GM13976 (cell line): ENCODE data around the gene WDR38.
"Not testable (repeated sequence)": the region's sequence is repeated elsewhere in the genome, so short reads cannot be mapped to it uniquely, and the experiment has no call there.

ENCODE experiments used
- DNase-seq: peaks from one replicate; pipeline ENCODE4 v3.0.0; 2012; ENCODE audit warnings: low spot score
- CTCF ChIP-seq: IDR thresholded peaks from 2 replicates; pipeline ENCODE4 v1.5.1; 2012; ENCODE audit warnings: borderline replicate concordance, mild to moderate bottlenecking; ENCODE audit not compliant: insufficient read depth; ENCODE audit errors: extremely low read depth, missing control alignments, control extremely low read depth
- in situ Hi-C: fragments of 300-500 bp; cut with MboI; formaldehyde crosslinking; loops from one replicate; pipeline ENCODE4 v1.12.0; 2022; ENCODE audit warnings: low sequenced_read_pairs, mixed read lengths, inconsistent platforms; ENCODE audit not compliant: unreplicated experiment

Gene WDR38

GRCh38 chr9:124834591-124834990, 18.7 kb upstream of the WDR38 start:
- TF ChIP-seq CTCF = no peak
- DNase-seq = no peak
- in situ Hi-C loops = no loop called here

GRCh38 chr9:124835026-124835557, 18.2 kb upstream of the WDR38 start:
- DNase-seq = no peak
- in situ Hi-C loops = no loop called here
- TF ChIP-seq CTCF = no peak

GRCh38 chr9:124838132-124838531, 15.1 kb upstream of the WDR38 start:
- in situ Hi-C loops, DNase-seq: not testable (repeated sequence)

- DNase-seq, in situ Hi-C loops: not testable (repeated sequence)
These were observed 14.5 kb upstream of the WDR38 start for GRCh38 chr9:124838567-124839275.

GRCh38 chr9:124839612-124840299, 13.5 kb upstream of the WDR38 start:
- DNase-seq = no peak
- in situ Hi-C loops = no loop called here
- no peak for TF ChIP-seq CTCF

DNA sequence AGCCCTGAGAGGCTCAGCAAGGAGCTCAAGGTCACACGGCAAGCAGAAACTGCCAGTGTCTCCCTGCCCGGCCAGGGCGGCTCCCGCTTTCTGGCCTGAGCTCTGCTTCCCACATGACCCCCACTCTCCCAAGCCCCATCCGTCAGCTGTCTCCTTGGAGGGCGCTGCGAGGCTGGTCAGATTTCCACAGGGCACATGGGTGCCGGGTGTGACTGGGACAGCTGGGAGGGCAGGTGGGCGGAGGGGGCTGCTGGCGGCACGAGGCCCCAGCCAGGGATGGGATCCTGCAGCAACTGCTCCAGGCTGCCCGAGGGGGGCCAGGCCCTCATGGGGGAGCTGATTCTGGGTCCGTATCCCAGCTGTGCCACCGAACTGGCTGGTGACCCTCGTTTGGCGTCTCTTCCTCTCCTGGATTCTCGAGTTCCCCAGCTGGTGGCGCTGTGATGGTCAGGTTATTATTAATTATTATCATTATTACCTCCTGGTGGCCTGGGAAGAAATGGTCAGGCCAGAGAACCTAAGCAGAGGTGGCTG, 12.9 kb upstream of the WDR38 start:
- no peak for DNase-seq
- no peak for TF ChIP-seq CTCF
- in situ Hi-C loops = no loop called here

DNA sequence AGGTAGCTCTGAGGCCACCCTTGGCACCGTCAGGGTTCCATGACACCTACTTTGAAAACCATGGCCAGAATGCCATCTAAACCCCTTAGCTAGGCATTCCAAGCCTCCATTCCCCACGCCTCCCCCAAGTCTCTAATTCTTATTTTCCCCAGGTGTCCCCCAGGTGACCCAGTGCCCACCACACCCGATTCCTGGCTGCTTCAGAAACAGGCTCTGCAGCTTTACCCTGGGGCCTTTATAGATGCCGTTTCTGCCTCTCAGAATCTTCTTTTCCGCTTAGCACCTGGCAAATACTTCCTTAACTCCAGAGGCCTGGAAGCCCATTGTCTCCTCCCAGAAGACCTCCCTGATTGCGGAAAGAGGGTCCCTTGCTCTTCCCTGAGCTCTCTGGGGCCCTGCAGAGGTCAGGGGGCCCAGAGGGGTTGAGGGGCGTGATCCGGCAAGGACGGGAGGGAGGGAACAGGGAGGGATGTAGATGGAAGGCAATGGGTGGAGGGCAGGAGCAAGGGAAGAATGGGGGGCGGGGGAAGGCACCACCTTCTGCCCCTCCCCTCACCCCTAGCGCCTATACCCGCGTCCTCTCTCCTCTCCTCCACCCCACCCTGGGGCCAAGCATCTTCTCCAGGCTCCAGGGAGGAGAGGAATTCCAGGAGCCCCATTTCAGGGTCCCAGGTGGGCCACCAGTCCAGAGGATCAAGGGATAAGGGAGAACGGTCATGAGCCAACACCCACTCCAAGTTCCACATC, 12.0 kb upstream of the WDR38 start:
- in situ Hi-C loops = no loop called here
- TF ChIP-seq CTCF = no peak
- DNase-seq = no peak
